IMR-90 (cell line): ENCODE measurements around the gene SEC14L1. TPM values are rescaled to one million over a fixed set of nuclear protein-coding genes. Genes with fewer than 3 reads are reported as not detected.
"Not testable (repeated sequence)": the region's sequence is repeated elsewhere in the genome, so short reads cannot be mapped to it uniquely, and the experiment has no call there.

Experiments used
- ATAC-seq: fragments of 200-7000 bp; cut with Tn5 transposase; 2 replicates; pipeline ENCODE4 v1.9.1; 2020; ENCODE audit warnings: low read depth, mild to moderate bottlenecking, moderate library complexity
- BruUV-seq: library from RNA; stranded (reverse); fragments of 400-500 nt; replicated peaks from 2 replicates; lab custom pipeline; 2021; lab: Mats Ljungman, UMichigan
- CTCF ChIA-PET: fragments of 300-600 bp; formaldehyde crosslinking; extraction: SDS; loops from one replicate; lab custom pipeline; 2021; ENCODE audit warnings: antibody characterized with exemption; lab: Yijun Ruan, JAX
- POLR2A ChIA-PET: fragments of 300-600 bp; sonication (Branson Sonifier 250); formaldehyde crosslinking; loops from one replicate; lab custom pipeline; 2022; ENCODE audit warnings: antibody characterized with exemption; ENCODE audit not compliant: unreplicated experiment; lab: Charles Lee
- DNase-seq: peaks from one replicate; pipeline ENCODE4 v3.0.0; 2013
- H2AFZ ChIP-seq: replicated peaks from 2 replicates; pipeline ENCODE3; 2013; ENCODE audit warnings: low read length, mild to moderate bottlenecking; ENCODE audit not compliant: poor library complexity
- H2AK5ac ChIP-seq: 2 replicates; pipeline ENCODE4 v1.6.1; 2013; ENCODE audit warnings: low read depth, low read length, inconsistent platforms
- H2AK9ac ChIP-seq: replicated peaks from 2 replicates; pipeline ENCODE3; 2013; ENCODE audit warnings: mild to moderate bottlenecking, low read depth, low read length, moderate library complexity; ENCODE audit not compliant: poor library complexity
- H2BK120ac ChIP-seq: 2 replicates; pipeline ENCODE4 v1.6.1; 2013; ENCODE audit warnings: low read depth, low read length, inconsistent platforms
- H2BK15ac ChIP-seq: 3 replicates; pipeline ENCODE4 v1.6.1; 2013; ENCODE audit warnings: low read depth, low read length, inconsistent platforms
- H2BK20ac ChIP-seq: 2 replicates; pipeline ENCODE4 v1.6.1; 2013; ENCODE audit warnings: low read depth, mild to moderate bottlenecking, inconsistent platforms, low read length, moderate library complexity
- H2BK5ac ChIP-seq: 2 replicates; pipeline ENCODE4 v1.6.1; 2013; ENCODE audit warnings: mild to moderate bottlenecking, low read depth, low read length, inconsistent platforms; ENCODE audit not compliant: poor library complexity, severe bottlenecking
- H3K14ac ChIP-seq: replicated peaks from 2 replicates; pipeline ENCODE4 v1.6.1; 2013; ENCODE audit warnings: low read depth, low read length, inconsistent platforms
- H3K18ac ChIP-seq: 2 replicates; pipeline ENCODE4 v1.6.1; 2013; ENCODE audit warnings: low read depth, low read length, control low read depth
- H3K23ac ChIP-seq: 2 replicates; pipeline ENCODE4 v1.6.1; 2013; ENCODE audit warnings: low read depth, low read length, inconsistent platforms
- H3K27ac ChIP-seq: 2 replicates; pipeline ENCODE4 v1.5.1; 2013; ENCODE audit warnings: mild to moderate bottlenecking, control low read depth, low read length; ENCODE audit not compliant: insufficient read depth
- H3K27me3 ChIP-seq: 2 replicates; pipeline ENCODE4 v1.6.1; 2013; ENCODE audit warnings: low read length; ENCODE audit not compliant: control insufficient read depth, insufficient read depth
- H3K36me3 ChIP-seq: 2 replicates; pipeline ENCODE4 v1.6.1; 2013; ENCODE audit warnings: low read length, mixed read lengths; ENCODE audit not compliant: control insufficient read depth, insufficient read depth
- H3K4ac ChIP-seq: 2 replicates; pipeline ENCODE4 v1.6.1; 2013; ENCODE audit warnings: low read depth, low read length, inconsistent platforms
- H3K4me1 ChIP-seq: 2 replicates; pipeline ENCODE4 v1.6.1; 2013; ENCODE audit warnings: low read length, mixed read lengths; ENCODE audit not compliant: control insufficient read depth, insufficient read depth
- H3K4me2 ChIP-seq: 2 replicates; pipeline ENCODE4 v1.6.1; 2013; ENCODE audit warnings: low read depth, mild to moderate bottlenecking, control low read depth, low read length, moderate library complexity
- H3K4me3 ChIP-seq: 2 replicates; pipeline ENCODE4 v1.5.1; 2013; ENCODE audit warnings: low read depth, mild to moderate bottlenecking, control low read depth, low read length, moderate library complexity; ENCODE audit not compliant: insufficient read depth
- H3K56ac ChIP-seq: 2 replicates; pipeline ENCODE4 v1.6.1; 2013; ENCODE audit warnings: low read length, inconsistent platforms; ENCODE audit not compliant: insufficient read depth; ENCODE audit errors: extremely low read depth
- H3K79me1 ChIP-seq, 2 experiments: 2 replicates each; pipeline ENCODE4 v1.6.1; 2013; ENCODE audit warnings: low read length in 2 of 2, inconsistent platforms in 1 of 2, low read depth in 1 of 2
- H3K9ac ChIP-seq: 2 replicates; pipeline ENCODE4 v1.6.1; 2013; ENCODE audit warnings: low read depth, low read length, control low read depth
- H3K9me1 ChIP-seq: 2 replicates; pipeline ENCODE4 v1.6.1; 2013; ENCODE audit warnings: low read length, inconsistent platforms; ENCODE audit not compliant: insufficient read depth
- H3K9me3 ChIP-seq: 2 replicates; pipeline ENCODE4 v1.6.1; 2013; ENCODE audit warnings: low read length; ENCODE audit not compliant: control insufficient read depth, insufficient read depth
- H4K20me1 ChIP-seq: 2 replicates; pipeline ENCODE4 v1.6.1; 2013; ENCODE audit warnings: low read length, inconsistent platforms; ENCODE audit not compliant: insufficient read depth
- H4K5ac ChIP-seq: 2 replicates; pipeline ENCODE4 v1.6.1; 2013; ENCODE audit warnings: mild to moderate bottlenecking, low read depth, low read length, control low read depth
- H4K8ac ChIP-seq, 2 experiments: 2 replicates each; pipeline ENCODE4 v1.6.1; 2013; ENCODE audit warnings: low read depth in 2 of 2, low read length in 2 of 2, control low read depth in 1 of 2, inconsistent platforms in 1 of 2
- H4K91ac ChIP-seq: 2 replicates; pipeline ENCODE4 v1.6.1; 2013; ENCODE audit warnings: low read depth, low read length, inconsistent platforms; ENCODE audit not compliant: insufficient read depth
- BHLHE40 ChIP-seq: fragments of 150-350 bp; IDR thresholded peaks from 2 replicates; pipeline ENCODE4 v1.6.1; 2016; ENCODE audit warnings: mild to moderate bottlenecking, low read depth, low read length
- MAFK ChIP-seq: IDR thresholded peaks from 2 replicates; pipeline ENCODE4 v1.6.1; 2012; ENCODE audit warnings: low read depth, low read length, improper control_type of control experiment
- RAD21 ChIP-seq: IDR thresholded peaks from 2 replicates; pipeline ENCODE4 v1.6.1; 2012; ENCODE audit warnings: low read length, improper control_type of control experiment
- RCOR1 ChIP-seq: IDR thresholded peaks from 2 replicates; pipeline ENCODE4 v1.6.1; 2012; ENCODE audit warnings: mild to moderate bottlenecking, low read length, improper control_type of control experiment; ENCODE audit not compliant: insufficient replicate concordance
- WGBS, 2 experiments: methylation state at CpG; one replicate each; pipeline versions ENCODE4 v1.1.5 to v1.1.7; 2013; ENCODE audit warnings: missing lambda C conversion rate in 2 of 2; ENCODE audit not compliant: insufficient read length in 1 of 2; ENCODE audit errors: extremely low coverage in 2 of 2; 5-methylcytosine and 5-hydroxymethylcytosine counted together
- dilution Hi-C: fragments of 300-500 bp; cut with HindIII; formaldehyde crosslinking; loops from one replicate; pipeline ENCODE4 v1.14.3; 2018; ENCODE audit warnings: low sequenced_read_pairs; ENCODE audit not compliant: unreplicated experiment
- in situ Hi-C: fragments of 300-500 bp; cut with MboI; formaldehyde crosslinking; loops from 3 replicates; pipeline ENCODE4 v1.14.3; 2019; ENCODE audit warnings: low sequenced_read_pairs, inconsistent platforms, mixed read lengths
- intact Hi-C: fragments of 100-400 bp; cut with micrococcal nuclease; formaldehyde crosslinking; loops from 2 replicates; pipeline ENCODE4 v1.10.0; 2022
- polyA plus RNA-seq, 3 experiments: library from polyadenylated mRNA; depleted of rRNA; stranded (reverse); fragments of >200 nt; gene quantifications; 2 replicates each; pipeline ENCODE4 v1.2.3, GENCODE V29; 2012; ENCODE audit warnings: low replicate concordance in 1 of 3
- total RNA-seq: library from RNA; depleted of rRNA; stranded (reverse); fragments of >200 nt; gene quantifications from 2 replicates; pipeline ENCODE4 v1.2.3, GENCODE V29; 2012

The SEC14L1 gene
- total and polyA plus RNA-seq, 2 of the 4 experiments (the other 2 are of a cell fraction), result 24.9 to 35.8 TPM

DNA sequence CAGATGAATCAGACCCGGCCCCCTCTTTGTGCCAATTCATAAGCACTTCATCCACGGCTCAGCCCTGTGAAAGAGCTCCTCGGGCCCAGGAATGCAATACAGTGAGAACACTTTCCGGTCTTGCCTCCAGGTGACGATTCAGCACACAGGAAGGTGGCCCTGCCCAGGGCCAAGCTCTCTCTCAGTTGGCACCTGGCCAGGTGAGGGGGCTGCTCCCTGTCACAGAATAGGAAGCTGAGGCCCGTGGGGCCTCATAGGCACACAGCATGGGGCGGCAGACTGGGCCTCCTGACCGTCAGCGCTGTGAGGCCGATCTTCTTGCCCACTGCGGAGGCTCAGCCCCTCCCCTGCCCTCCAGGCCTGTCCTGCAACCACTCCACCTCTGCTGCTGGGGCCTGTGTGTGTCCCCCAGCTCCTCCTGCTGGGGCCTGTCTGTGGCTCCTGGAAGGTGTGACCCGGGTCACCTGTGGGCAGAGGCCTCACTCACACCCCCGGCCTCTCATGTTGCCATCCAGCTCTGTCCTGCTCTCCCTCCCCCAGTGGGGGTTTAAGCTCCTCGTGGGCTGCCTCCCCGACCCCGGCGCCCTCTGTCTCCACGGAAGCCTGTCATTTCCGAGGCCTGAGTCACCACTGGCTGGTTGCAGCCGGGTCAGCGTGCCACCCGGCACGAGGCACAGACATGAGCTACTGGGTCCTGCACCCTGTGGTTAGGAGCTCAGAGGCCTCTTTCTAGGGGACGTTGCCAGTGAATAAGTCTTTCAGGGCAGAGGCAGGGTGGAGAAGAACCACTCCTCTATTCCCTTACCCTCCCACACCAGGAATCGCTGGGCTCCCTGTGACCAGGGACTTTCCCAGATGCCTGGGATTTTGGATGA lies 114.4 kb downstream of the SEC14L1 start (continued):
- TF ChIP-seq BHLHE40, result peak; percentile 95
- TF ChIP-seq RCOR1, result peak; percentile 92
- no peak for TF ChIP-seq RAD21
- TF ChIP-seq MAFK, result no peak

GRCh38 chr17:77255970-77256369 lies 115.2 kb downstream of the SEC14L1 start:
- ATAC-seq, H3K9ac ChIP-seq, H3K56ac ChIP-seq, H3K36me3 ChIP-seq, H4K5ac ChIP-seq, dilution Hi-C loops, H3K27ac ChIP-seq, H3K4me2 ChIP-seq, in situ Hi-C loops, DNase-seq, H3K18ac ChIP-seq, BruUV-seq, H3K27me3 ChIP-seq, H3K23ac ChIP-seq, H3K4me3 ChIP-seq, H4K20me1 ChIP-seq, H3K79me1 ChIP-seq, H2AFZ ChIP-seq, H3K9me3 ChIP-seq: not testable (repeated sequence)
- ChIA-PET POLR2A (interaction anchor here (1.0 kb wide), 1 partner anchor 31 kb away, joined by 3 read pairs; no protein-coding TSS in a partner anchor), CTCF (interaction anchor here (1.1 to 2.6 kb wide), 3 partner anchors 11 to 169 kb away, joined by 3 to 6 read pairs (median 4); no protein-coding TSS in a partner anchor)
- intact Hi-C loops, result loop anchor here (2.0 kb wide), 1 partner anchor 31 kb away; no protein-coding TSS in a partner anchor
- Histone ChIP-seq H2BK15ac (peak overlapping the region; percentile 61; the same call in 1 of the 3 replicates), H3K9me1 (peaks cover 17% of the 10 kb centered on the region), H3K4ac (peak overlapping the region; percentile 48), H3K14ac (peak overlapping the region; percentile 50; the same call in 1 of the 2 replicates), H2BK5ac (peak overlapping the region; percentile 51), H4K8ac (peak overlapping the region; percentile 36 to 47; a peak in 3 of 4 replicates), H2AK9ac (peak overlapping the region; percentile 11), H3K4me1 (peaks cover 29% of the 10 kb centered on the region), H4K91ac (peak overlapping the region; percentile 78), H2BK20ac (peak overlapping the region; percentile 64), H2AK5ac (peak overlapping the region; percentile 84), H2BK120ac (peak overlapping the region; percentile 73)
- 94% methylated on average over 4 of the region's 14 CpGs; no CpG with 5 or more reads in 1 of the 2 experiments for WGBS, 2 experiments
